Uterus (tissue), 4 donors: ENCODE data around the gene THSD8. TPM values are rescaled to one million over a fixed set of nuclear protein-coding genes. Genes with fewer than 3 reads are reported as not detected.

ENCODE experiments used
- DNase-seq, 2 donors: peaks; one replicate each; pipeline ENCODE4 v3.0.0-alpha.2; 2019 to 2020
- H3K27ac ChIP-seq, 2 donors: fragments of 200-600 bp; sonication (generic); 1 replicate in 1 of 2; 2 replicates in 1 of 2; pipeline ENCODE4 v1.5.1; 2016 to 2018
- H3K27me3 ChIP-seq, 2 donors: fragments of 200-600 bp; sonication (generic); one replicate each; pipeline ENCODE4 v1.5.1; 2018 to 2019; ENCODE audit warnings: control low read depth in 1 of 2
- H3K36me3 ChIP-seq, 2 donors: fragments of 200-600 bp; sonication (generic); one replicate each; pipeline ENCODE4 v1.5.1; 2019; ENCODE audit warnings: control low read depth in 1 of 2
- H3K4me1 ChIP-seq, 2 donors: fragments of 200-600 bp; sonication (generic); one replicate each; pipeline ENCODE4 v1.5.1; 2018 to 2019; ENCODE audit warnings: control low read depth in 1 of 2
- H3K4me3 ChIP-seq, 2 donors: fragments of 200-600 bp; sonication (generic); 1 replicate in 1 of 2; 2 replicates in 1 of 2; pipeline ENCODE4 v1.5.1; 2018 to 2019; ENCODE audit warnings: mild to moderate bottlenecking in 1 of 2
- H3K9me3 ChIP-seq, 2 donors: fragments of 200-600 bp; sonication (generic); one replicate each; pipeline ENCODE4 v1.5.1; 2019; ENCODE audit warnings: control low read depth in 1 of 2
- POLR2A ChIP-seq, 2 donors: fragments of 450-650 bp; IDR thresholded peaks; one replicate each; pipeline ENCODE4 v1.6.1; 2016; ENCODE audit warnings: antibody characterized with exemption in 2 of 2, mild to moderate bottlenecking in 1 of 2, moderate library complexity in 1 of 2
- intact Hi-C: fragments of 100-400 bp; cut with DNase I; formaldehyde crosslinking; loops from one replicate; pipeline ENCODE4 v1.15.1; 2023; ENCODE audit warnings: low total_unique reads
- total RNA-seq, 4 donors: library from RNA; depleted of rRNA in 3 of 4; stranded (reverse); fragments of >200 nt in 3 of 4; gene quantifications; one replicate each; pipeline versions ENCODE4 v1.1.0 to v1.2.4, GENCODE V29; 2014 to 2023
- TF ChIP-seq, protein P1 (sequence below), 4 experiments: fragments of 200-600 bp in 2 of 4; fragments of 450-650 bp in 2 of 4; sonication (generic) in 2 of 4; IDR thresholded peaks; one replicate each; pipeline ENCODE4 v1.5.1; 2016 to 2019; ENCODE audit warnings: antibody characterized with exemption in 4 of 4, mild to moderate bottlenecking in 2 of 4, moderate library complexity in 1 of 4
- donor health status: DM: yes; HTN: yes; CAD: no.

The THSD8 gene
- total RNA-seq, 4 donors from 2014 or later = 4.1 TPM; not detected in 3

DNA sequence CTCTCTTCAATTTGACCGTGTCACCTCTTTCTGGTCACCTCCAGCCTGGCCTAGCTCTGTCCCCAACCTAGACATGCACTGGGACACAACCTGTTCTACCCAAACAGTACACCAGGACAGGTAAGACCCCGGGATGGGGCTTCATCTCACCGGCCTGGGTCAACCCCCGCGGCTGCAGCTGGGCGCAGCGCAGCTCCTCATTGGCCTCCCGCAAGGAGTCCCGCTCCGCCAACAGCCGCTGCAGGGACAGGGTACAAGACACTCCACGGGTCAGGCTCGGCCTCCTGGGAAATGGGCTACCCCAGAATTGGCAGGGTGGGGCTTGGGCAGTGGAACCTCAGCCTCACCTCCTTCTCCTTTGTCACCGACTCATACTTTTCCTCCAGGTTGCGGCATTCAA is 34.2 kb upstream of the THSD8 start:
- Histone ChIP-seq H3K9me3 (no peaks in the 10 kb centered on the region), H3K36me3 (no peaks in the 10 kb centered on the region), H3K4me3 (no peak overlapping the region), H3K27me3 (no peaks in the 10 kb centered on the region), H3K4me1 (no peaks in the 10 kb centered on the region), H3K27ac (no peak overlapping the region)
- intact Hi-C loops = loop anchor here (5.0 kb wide), 2 partner anchors 35 to 75 kb away; partner anchors contain the start of genes PRDX2 and THSD8
- no peak for DNase-seq
- TF ChIP-seq, protein P1, sequence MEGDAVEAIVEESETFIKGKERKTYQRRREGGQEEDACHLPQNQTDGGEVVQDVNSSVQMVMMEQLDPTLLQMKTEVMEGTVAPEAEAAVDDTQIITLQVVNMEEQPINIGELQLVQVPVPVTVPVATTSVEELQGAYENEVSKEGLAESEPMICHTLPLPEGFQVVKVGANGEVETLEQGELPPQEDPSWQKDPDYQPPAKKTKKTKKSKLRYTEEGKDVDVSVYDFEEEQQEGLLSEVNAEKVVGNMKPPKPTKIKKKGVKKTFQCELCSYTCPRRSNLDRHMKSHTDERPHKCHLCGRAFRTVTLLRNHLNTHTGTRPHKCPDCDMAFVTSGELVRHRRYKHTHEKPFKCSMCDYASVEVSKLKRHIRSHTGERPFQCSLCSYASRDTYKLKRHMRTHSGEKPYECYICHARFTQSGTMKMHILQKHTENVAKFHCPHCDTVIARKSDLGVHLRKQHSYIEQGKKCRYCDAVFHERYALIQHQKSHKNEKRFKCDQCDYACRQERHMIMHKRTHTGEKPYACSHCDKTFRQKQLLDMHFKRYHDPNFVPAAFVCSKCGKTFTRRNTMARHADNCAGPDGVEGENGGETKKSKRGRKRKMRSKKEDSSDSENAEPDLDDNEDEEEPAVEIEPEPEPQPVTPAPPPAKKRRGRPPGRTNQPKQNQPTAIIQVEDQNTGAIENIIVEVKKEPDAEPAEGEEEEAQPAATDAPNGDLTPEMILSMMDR (IDR thresholded peaks at IDR 0.05) = no peak

- Histone ChIP-seq H3K36me3 (no peaks in the 10 kb centered on the region), H3K4me3 (no peak overlapping the region), H3K9me3 (no peaks in the 10 kb centered on the region), H3K27me3 (no peaks in the 10 kb centered on the region), H3K27ac (no peak overlapping the region), H3K4me1 (no peaks in the 10 kb centered on the region)
- intact Hi-C loops = loop anchor here (5.0 kb wide), 2 partner anchors 33 to 73 kb away; partner anchors contain the start of genes PRDX2 and THSD8
- DNase-seq = no peak
- TF ChIP-seq POLR2A (IDR thresholded peaks at IDR 0.05) = no peak
- TF ChIP-seq, protein P1 (IDR thresholded peaks at IDR 0.05) = no peak
These were observed 32.2 kb upstream of the THSD8 start for GRCh38 chr19:12769689-12770088.

DNA sequence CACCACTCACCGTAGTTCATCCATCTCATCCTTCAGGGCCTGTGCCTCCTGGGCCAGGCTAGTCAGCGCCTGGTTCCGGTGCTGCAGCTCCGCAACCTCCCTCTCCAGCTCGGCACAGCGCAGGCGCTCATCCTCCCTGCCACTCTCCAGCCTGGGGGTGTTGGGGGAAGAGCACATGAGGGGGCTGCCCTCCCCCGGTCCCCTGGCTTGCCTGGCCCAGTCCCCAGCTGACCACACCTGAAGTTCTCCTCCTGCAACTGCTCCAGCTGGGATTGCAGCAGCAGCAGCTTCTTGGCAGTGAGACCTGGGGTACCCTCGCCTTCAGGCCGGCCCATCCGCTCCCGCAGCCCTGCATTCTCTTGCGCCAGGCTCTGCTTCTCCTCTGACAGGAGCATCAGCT is 30.9 kb upstream of the THSD8 start:
- H3K4me3 ChIP-seq = no peak overlapping the region
- TF ChIP-seq, protein P1 (IDR thresholded peaks at IDR 0.05) = no peak
- no peak for TF ChIP-seq POLR2A (IDR thresholded peaks at IDR 0.05)
- no peak overlapping the region for H3K27ac ChIP-seq
- H3K9me3 ChIP-seq = no peaks in the 10 kb centered on the region
- intact Hi-C loops = no loop called here
- no peak for DNase-seq
- H3K27me3 ChIP-seq = no peaks in the 10 kb centered on the region
- no peaks in the 10 kb centered on the region for H3K4me1 ChIP-seq
- H3K36me3 ChIP-seq = no peaks in the 10 kb centered on the region

DNA sequence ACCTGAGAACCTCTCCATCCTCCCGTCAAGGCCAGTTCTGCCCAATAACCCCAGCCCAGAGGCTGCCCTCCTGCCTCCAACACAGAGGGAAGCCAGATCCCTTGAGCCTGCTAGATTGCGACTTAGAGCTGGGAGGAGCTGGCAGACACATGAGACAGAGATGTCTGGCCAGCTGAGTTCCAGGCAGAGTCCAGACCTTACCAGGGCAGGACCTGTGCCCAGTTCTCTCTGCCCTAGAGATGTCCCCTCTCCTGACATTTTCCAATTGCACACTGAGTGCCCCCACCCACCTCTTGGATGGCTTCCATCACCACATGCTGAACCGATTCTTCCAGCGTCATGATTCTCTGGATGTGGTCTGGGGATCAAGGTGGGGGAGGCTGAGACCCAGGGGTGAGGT is 29.5 kb upstream of the THSD8 start:
- no peak for TF ChIP-seq POLR2A (IDR thresholded peaks at IDR 0.05)
- TF ChIP-seq, protein P1 (IDR thresholded peaks at IDR 0.05) = no peak
- no peaks in the 10 kb centered on the region for H3K36me3 ChIP-seq
- H3K4me3 ChIP-seq = no peak overlapping the region
- H3K27ac ChIP-seq = no peak overlapping the region
- H3K4me1 ChIP-seq = no peaks in the 10 kb centered on the region
- no peak for DNase-seq
- intact Hi-C loops = no loop called here
- H3K27me3 ChIP-seq = no peaks in the 10 kb centered on the region
- H3K9me3 ChIP-seq = no peaks in the 10 kb centered on the region

GRCh38 chr19:12773571-12773970 is 28.3 kb upstream of the THSD8 start:
- no peak for TF ChIP-seq POLR2A (IDR thresholded peaks at IDR 0.05)
- TF ChIP-seq, protein P1 (IDR thresholded peaks at IDR 0.05) = no peak
- H3K36me3 ChIP-seq = no peaks in the 10 kb centered on the region
- intact Hi-C loops = no loop called here

More at GRCh38 chr19:12773571-12773970, 28.3 kb upstream of the THSD8 start:
- H3K4me1 ChIP-seq = peaks cover 0 to 3% of the 10 kb centered on the region in 2 donors
- H3K9me3 ChIP-seq = no peaks in the 10 kb centered on the region
- no peak overlapping the region for H3K27ac ChIP-seq
- H3K4me3 ChIP-seq = no peak overlapping the region
- DNase-seq = no peak
- H3K27me3 ChIP-seq = no peaks in the 10 kb centered on the region
